GM04504 (cell line): ENCODE measurements around the gene DNAJB4.
"Not testable (repeated sequence)": the region's sequence is repeated elsewhere in the genome, so short reads cannot be mapped to it uniquely, and the experiment has no call there.

Experiments used
- DNase-seq: peaks from one replicate; pipeline ENCODE4 v3.0.0-alpha.2; 2012; ENCODE audit warnings: low read depth

The DNAJB4 gene

DNA sequence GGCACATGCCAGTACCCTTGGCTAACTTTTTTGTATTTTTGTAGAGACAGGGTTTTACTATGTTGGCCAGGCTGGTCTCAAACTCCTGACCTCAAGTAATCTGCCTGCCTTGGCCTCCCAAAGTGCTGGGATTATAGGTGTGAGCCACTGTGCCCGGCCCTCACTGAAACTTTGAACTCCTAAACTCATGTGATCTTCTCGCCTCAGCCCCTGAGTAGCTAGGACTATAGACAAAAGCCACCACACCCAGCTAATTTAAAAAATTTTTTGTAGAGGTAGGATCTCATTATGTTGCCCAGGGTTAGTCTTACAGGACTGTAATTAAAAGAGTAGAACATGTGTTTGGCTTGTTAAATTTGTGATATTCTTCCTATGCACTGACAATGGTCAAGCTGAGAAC is 60.1 kb downstream of the DNAJB4 start:
- DNase-seq, result not testable (repeated sequence)
